GM21526 (cell line): ENCODE data around the gene NOL4L.

ENCODE experiments used
- ATAC-seq: cut with Tn5 transposase; IDR thresholded peaks from one replicate; pipeline ENCODE4 v1.9.1; 2021; ENCODE audit warnings: moderate library complexity; ENCODE audit not compliant: unreplicated experiment, low FRiP score

The NOL4L gene

DNA sequence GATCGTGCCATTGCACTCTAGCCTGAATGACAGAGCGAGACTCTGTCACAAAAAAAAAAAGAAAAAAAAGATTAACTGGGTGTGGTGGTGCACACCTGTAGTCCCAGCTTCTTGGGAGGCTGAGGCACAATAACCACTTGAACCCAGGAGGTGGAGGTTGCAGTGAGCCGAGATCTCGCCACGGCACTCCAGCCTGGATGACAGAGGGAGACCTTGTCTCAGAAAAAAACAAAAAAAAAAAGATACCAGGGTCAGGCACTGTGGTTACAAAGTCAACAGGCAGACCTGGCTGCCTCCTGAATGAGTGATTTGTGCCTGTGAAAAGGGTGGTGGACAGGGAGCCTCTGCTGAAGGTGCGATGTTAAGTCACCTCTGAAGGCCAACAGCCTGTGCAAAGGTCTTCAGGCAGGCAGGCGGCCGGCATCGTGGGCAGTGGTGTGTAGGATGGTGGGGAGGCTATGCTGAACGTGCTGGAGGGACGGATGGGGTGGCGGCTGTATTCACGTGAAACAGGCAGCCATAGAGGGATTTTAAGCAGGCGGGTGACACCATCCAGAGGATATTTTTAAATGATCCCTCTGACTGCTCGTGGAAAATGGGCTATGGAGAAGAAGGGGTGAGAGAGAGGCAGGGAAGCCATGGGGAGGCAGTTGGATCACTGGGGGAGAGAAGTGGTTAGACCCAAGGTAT lies 41.4 kb downstream of the NOL4L start:
- no peak for ATAC-seq

DNA sequence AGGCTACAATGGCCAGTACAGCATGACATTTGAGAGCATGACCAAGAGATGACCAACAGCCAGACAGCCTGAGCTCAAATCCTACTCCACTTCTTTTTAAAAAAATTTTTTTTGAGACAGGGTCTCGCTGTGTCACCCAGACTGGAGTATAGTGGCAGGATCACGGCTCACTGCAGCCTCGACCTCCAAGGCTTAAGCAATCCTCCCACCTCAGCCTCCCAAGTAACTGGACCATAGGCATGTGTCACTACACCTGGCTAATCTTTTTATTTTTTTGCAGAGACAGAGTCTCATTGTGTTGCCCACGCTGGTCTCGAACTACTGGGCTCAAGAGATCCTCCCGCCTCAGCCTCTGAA lies 42.9 kb downstream of the NOL4L start:
- ATAC-seq = no peak

DNA sequence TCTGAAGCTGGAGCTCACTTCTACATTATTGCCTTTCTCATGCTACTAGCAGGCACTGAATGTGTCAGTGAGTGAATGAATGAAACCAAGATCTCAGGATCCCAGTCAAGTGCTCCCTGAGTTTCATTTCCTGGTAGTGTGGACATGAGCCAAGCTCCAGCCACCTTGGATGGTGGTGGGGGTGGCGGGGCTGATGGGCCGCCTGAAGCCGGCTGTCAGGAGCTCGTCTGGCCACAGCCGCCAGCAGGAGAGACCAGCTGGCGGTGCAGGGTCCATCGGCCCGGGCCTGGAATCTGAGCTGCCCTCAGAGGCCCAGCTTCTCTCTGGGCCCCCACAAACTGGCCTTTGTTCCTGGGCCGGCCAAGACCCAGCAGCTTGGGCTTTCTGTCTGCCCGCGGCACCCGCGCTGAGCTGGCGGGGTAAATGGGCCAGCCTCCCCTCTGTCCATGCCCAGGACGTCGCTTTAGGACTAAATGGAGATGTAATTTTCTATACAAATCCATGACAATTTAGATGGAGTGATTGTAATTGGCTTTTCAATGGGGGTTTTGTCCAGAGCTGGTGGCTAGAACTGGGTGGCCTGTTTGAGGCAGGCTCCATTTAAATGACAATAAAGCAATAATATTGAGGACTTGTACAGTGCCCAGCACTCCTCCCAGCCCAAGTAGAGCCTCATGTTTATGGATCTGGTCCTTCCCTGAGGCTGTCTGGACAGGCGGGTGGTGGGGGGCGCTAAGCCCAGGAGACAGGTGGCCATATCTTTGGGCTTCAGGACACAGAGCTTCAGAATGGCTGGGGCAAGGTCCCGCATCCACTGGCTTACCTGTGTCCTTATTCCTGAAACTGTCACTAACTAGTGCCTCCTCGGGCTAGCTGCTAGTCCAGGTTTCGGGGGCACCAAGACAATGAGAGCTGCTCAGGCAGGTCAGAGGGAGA lies 43.5 kb downstream of the NOL4L start:
- no peak for ATAC-seq

DNA sequence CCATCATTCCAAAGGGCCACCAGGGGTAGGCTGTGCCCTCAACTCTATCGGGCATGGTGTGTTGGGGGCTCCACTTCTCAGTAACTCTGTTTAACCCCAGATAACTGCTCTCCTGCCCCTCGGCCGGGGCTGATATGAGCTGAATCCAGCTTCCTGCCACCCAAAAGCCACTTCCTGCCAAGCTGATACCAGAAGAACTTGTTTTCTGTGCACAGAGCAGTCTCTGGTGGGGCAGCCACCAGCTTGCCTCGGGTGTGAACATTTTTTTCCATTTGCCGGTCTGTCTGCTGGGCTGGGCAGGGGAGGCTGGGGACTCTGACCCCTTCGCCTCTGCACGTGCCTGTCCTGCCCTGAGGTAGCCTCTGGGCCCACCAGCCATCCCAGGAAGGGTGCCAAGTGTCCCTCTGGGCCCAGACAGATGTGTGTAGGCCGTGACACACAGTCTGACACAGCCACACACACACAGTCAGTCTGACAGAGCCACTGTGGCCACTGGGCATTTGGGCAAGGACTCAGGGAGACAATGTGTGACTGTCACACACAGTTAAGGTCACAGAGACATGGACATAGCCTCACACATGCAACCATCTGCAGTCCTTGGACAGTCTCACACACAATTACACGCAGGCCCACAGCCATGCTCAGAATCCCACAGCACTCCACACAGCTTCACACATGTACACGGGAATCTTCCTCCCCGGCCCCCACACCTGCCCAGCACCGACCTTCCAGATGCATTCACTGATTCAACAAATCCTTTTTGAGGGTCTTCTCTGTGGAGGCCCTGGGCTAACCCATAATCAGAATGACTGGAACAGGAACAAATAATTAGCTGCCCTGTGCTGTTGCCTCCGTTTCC lies 45.1 kb downstream of the NOL4L start:
- no peak for ATAC-seq

DNA sequence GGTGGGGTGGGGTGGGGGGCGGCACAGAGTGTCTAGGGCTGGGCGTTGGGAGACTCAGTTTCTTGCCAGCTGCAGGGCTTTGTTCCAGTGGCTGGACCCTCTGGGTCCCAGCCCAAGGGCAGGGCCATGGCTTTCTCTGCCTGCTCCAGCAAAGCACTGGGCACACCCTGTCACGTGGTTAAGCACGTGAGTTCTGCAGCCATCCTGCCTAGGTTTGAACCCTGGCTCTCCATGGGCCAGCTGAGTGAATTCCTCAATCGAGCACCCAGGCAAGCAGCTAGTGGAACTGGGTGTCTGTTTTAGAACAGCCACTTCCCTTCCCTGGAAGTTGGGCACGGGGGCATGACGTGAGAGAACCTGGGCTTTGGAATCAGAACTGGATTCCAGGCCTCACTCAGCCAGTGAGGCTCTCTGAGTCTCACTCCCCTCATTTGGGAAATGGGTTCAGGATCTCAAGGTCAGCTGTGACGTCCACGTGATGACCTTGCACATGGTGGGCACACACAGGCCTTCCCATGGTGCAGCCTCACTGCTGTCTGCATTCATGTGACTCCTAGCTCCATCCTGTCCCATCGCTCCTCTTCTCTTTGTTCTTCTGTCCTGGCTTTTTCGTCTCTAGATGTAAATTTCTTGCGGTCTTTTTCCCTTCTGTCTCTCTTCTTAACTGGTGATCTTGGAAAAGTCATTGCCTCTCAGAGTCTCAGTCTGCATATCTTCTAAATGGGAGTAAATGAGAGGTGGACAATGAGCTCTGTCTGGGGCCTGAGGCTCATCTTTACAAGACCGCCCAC lies 45.9 kb downstream of the NOL4L start:
- ATAC-seq = no peak

DNA sequence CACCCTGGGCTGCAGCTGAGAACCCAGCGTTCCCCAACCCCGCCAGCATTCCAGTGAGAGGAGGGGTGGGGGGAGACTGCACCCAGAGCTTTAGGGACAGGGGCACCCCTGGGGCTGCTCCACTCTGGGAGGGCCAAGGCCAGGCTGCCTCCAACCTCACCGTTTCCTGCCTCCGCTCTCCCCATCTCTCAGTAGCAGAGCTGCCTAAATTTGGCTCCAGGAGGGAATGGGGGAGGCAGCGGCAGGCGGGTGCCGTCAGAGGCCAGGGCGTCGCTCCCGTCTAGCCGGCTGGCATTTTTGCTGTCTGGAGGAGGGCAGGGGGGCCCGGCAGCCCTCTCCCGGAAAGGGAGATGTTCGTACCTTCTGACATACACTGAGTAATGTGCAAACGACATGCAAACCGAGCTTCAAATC lies 46.6 kb downstream of the NOL4L start:
- ATAC-seq = no peak

DNA sequence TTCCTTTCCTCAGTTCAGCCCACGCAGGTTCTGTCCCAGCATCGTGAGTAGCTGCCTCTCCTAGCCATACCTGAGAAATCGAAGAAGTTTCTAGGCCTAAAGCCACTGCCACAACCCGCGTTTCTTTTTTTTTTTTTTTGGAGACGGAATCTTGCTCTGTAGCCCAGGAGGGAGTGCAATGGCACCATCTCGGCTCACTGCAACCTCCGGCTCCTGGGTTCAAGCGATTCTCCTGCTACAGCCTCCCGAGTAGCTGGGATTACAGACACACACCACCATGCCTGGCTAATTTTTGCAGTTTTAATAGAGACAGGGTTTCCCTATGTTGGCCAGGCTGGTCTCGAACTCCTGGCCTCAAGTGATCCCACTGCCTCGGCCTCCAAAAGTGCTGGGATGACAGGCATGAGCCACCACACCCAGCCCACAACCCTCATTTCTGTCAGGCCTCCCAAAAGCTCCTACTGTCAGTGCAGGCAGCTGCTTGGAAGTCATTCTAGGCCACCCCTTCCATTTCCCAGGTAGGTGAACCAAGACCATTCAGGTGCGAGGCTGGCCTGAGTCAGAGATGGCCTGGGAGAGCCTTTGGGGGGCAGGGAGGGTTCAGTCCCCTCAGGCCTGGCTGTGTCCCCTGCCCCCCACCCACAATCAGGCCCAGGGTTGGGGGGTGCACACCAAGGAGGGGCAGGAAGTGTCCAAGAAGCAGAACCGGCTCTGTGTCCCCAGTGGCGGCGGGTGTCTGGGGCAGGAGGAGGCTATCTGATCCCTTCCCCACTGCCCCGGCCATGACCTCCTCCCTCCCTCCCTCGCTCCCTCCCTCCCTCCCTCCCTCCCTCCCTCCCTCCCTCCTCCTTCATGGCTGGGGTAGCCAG lies 47.2 kb downstream of the NOL4L start:
- no peak for ATAC-seq

DNA sequence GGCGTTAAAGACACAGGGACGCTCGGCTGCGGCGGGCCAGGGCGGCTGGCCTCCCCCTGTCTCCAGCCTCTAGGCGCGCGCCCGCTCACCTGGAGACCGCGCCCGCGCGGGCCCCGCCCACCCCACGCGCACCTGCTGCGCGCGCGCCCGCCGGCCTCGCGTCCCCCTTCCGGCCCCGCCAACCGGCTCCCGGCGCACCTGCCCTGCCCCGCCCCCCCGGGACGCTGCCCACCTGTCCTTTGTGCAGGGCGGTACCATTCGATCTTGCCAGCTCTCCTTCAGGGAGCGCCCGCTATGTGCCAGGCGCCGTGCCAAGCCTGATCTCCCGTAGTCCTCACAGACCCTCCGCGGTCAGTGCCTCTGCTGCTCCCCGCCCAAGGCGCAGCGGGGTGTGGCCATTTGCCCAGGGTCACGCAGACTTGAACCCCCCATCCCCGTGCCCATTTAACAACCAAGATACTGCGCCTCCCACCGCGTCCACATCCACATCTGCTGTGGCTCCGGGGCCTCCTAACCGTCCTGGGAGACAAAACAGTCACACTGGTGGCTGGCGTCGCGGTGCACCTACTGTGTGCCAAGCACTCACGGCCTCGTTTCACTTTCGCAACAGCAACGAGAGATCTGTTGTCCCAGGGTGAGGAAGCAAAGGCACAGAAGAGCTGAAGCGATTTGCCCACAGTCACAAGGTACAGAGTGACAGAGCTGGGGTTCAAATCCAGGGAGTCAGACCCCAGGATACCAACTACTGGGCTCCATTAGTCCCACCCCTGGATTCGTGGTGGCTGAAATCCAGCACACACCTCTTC lies 48.1 kb downstream of the NOL4L start:
- no peak for ATAC-seq

DNA sequence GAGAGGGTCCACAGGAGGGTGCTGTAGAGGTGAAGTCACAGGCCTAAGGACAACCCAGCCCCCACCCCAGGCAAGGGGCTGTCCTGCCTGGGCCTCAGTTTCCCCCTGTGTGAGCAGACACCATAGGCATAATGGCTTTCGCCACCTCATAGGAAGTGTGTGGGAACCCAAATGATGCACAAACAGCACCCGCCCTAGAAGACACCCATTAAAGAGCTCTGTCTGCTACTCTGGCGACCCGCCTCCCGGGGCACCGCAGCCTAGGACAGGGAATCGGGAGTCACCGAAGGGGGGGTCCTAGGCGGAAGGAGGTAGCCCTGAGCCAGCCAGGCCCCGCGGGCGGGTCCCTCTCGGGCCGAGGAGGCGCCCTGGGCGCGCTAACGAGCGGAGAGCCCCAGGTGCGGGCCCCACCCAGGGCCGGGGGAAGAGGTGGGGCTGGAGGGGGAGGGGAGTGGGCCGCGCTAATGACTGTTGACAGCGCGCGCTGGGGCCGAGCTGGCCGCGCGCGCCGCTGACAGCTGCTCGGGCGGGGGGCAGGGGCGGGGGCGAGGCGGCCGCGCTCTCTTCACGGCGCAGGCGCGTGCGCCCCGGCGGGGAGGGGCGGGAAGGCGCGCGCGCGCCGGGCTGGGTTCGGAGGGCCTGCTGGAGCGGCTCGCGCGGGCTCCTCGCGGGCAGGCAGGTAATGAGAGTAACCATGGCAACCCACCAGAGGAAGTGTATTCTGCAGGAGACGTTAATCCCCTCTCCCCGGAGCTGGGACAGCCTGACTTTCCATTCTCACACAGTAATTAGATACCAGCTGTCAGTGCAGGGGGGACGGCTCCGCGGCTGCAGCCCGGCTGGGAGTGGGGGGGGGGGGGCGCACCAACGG lies 48.9 kb downstream of the NOL4L start:
- no peak for ATAC-seq

DNA sequence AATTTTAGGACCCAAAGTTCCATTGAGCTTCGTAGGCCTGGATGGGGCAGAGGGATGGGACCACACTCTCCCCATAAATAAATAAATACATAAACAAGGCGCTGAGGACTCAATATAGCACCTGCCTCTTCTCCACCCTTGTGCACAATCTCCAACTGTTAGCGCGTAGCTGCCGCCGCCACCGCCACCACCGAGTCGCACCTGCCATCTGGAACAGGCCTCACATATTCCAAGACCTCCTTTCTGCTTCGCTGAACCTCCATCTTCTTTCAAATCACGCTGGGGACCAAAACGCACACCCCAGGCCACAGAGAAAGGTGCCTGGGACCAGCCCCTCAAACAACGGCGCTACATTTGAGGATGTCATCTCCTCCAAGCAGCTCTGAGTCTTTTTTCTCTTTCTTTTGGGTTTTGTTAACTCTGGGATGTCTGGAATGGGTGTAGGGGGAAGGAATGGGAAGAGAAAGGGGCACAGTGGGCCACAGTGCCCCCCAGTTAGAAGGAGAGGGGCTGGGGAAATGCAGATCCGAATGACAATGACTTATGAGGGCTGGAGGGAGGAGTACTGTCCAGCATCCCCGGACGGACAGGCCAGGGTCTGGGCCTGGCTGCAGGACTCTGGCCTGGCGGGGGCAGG lies 49.7 kb downstream of the NOL4L start:
- ATAC-seq = no peak

DNA sequence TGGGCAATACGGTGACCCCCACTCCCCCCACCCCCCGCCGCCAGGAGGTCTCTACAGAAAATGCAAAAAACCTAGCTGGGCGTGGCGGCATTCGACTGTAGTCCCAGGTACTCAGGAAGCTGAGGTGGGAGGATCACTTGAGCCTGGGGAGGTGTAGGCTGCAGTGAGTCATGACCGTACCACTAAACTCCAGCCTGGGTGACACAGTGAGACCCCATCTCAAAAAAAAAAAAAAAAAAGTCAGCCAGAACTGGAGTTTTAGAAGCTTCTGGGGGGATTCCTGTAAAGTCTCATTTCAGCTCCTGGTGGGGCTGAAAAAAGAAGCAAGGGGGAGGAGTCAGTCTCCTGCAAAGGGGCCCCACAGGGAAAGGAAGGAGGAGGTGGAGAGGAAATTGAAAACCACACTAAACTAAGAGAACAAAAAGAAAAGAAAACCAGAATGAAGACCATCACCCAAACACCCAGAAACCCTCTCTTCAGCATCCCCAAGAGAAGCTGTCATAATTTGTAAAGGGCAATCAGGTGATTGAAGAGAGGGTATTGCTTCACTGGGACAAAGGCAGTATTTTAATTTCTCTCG lies 50.4 kb downstream of the NOL4L start:
- no peak for ATAC-seq

DNA sequence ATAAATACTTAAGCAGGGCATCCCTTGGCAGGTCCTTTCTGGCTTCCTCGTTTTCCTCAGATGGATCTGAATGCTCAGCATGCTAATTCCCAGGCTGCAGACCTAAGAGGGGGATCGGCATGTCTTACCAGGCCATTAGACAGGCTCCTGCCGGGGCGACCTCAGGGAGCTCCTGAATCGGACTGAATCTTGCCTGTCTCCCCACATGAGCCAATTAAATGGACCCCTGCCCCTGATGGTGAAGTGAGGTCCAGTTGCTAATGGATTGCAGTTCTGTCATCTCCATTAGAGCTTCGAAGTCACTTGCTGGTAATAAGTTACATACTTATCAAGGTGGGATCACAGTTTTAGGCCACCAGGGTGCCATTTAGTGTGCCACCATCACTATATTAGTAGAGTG lies 51.4 kb downstream of the NOL4L start:
- ATAC-seq = no peak

DNA sequence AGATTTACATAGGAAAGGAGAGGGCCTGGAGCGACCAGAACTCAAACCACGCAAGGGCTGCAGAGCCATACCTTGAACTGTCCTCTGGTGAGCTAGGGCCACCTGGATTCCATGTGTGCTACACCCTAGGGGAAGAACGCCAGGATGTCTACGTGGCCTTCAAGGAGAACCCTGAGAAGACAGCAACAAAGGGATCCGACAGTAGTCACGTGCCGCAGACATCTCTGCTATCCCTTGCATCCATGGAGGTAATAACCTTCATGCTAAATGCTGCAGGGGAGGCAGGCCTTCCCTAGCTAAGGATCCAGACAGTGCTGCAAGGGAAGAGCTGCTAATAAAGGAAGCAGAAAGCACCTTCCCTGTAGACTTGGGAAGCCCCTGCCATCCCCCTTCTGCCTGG lies 52.9 kb downstream of the NOL4L start:
- ATAC-seq = no peak

DNA sequence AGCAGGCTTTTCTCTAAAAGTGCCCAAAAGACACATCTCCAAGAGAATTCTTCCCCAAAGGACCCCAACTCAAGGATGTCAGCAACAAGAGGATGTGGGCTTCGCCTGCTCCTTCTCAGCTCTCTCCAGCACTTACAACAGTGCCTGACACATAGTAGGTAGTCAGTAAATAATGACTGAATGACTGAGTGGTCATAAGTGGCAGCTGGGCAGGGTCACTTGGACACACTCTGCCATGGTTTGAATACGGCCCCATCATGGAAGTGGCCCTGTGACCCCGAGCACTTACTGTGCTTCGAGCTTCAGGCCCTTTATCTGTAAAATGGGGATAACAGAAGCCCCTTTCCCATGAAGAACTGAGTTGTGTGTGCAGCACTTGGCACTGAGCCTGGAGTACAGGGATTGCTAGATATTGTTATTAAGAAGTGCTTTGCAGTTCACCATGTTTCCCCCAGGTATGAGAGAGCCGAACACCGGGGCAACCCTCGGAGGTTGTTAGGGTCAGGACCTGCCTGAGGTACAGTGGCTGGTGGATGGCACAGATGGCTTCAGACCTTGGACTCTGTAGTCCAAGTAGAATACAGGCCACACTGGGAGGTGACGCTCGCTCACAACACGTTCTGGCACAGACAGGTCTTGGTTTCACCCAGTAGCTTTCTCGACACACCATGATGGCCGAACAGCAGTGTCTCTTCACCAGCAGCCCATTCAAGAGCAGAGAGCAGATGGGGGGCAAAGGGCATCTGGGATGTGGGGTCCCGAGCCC lies 56.0 kb downstream of the NOL4L start:
- no peak for ATAC-seq

DNA sequence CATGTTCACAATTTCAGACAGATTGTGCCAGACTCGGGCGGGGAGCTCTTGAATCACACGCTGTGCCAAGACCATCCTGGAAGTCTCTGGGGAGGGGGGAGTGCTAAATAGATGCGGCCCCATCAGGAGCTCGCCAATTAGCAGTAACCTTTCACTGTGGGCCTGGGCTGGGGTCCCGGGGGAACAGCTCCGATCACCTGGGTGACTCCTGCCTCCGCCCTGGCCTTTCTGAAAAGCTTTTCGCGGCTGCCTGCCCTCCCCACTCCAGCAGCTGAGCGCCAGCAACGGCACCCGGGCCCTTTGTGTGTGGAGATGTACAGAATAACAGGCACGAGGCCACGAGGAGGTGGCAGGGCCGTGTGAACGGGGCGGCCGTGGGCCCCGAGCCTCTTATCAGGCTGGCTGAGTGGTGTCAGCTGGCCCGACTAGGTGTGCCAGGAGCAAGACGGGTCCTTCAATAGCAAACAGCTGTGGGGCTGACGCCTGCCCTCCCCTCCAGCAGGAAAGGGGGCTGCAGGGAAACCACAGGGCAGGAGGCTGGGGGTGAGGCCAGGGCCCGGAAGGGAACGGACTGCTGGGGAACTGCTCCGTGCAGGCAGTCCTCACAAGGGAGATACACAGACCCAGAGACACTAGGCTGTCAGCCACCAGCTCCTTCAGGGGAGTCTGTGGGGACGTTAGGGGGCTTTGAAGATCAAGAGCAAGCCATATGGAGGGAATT lies 56.8 kb downstream of the NOL4L start:
- no peak for ATAC-seq
